HepG2 (cell line): ENCODE results near the gene EPB41L2. TPM values are rescaled to one million over a fixed set of nuclear protein-coding genes. Genes with fewer than 3 reads are reported as not detected.
A peak's percentile ranks its signal among the peaks of the same experiment; 100 is the strongest.

Source experiments
- FOXO4 ChIP-seq: sonication (generic); formaldehyde crosslinking; conservative IDR thresholded peaks from 2 replicates; pipeline ENCODE4 v1.8.1; 2023; ENCODE audit warnings: missing genetic modification reagents
- KIAA2018 ChIP-seq: sonication (generic); formaldehyde crosslinking; IDR thresholded peaks from 2 replicates; pipeline ENCODE4 v1.5.0; 2020; ENCODE audit warnings: mild to moderate bottlenecking, missing genetic modification reagents, borderline replicate concordance
- NR2F1 ChIP-seq, 2 experiments: fragments of 450-650 bp in 1 of 2; formaldehyde crosslinking in 1 of 2; IDR thresholded peaks; 2 replicates each; pipeline versions ENCODE4 v1.5.0 to v1.6.1; 2016 to 2020; ENCODE audit warnings: mild to moderate bottlenecking in 1 of 2, missing compliant biosample characterization in 1 of 2, missing genetic modification reagents in 1 of 2, moderate library complexity in 1 of 2
- PHF5A ChIP-seq: IDR thresholded peaks from one replicate; pipeline ENCODE4 v1.6.1; 2018; ENCODE audit warnings: low read depth, missing genetic modification reagents; ENCODE audit not compliant: unreplicated experiment
- SP1 ChIP-seq, 2 experiments: fragments of 450-650 bp in 1 of 2; sonication (generic) in 1 of 2; formaldehyde crosslinking in 1 of 2; IDR thresholded peaks; 2 replicates each; pipeline versions ENCODE4 v1.4.0 to v1.6.1; 2016 to 2020; ENCODE audit warnings: missing genetic modification reagents in 1 of 2
- STAT6 ChIP-seq: sonication (generic); formaldehyde crosslinking; IDR thresholded peaks from 2 replicates; pipeline ENCODE4 v1.4.0; 2020; ENCODE audit warnings: missing genetic modification reagents, mild to moderate bottlenecking, borderline replicate concordance
- ZNF609 ChIP-seq: sonication (generic); formaldehyde crosslinking; IDR thresholded peaks from 2 replicates; pipeline ENCODE4 v1.4.0; 2020; ENCODE audit warnings: mild to moderate bottlenecking, missing genetic modification reagents, borderline replicate concordance
- polyA plus RNA-seq, 8 experiments: library from polyadenylated mRNA; depleted of rRNA in 3 of 8; stranded (reverse) in 7 of 8; unstranded in 1 of 8; fragments of >200 nt; fragmentation: Illumina TruSeq in 4 of 8; extraction: Trizol in 4 of 8; gene quantifications; 2 replicates each; pipeline versions ENCODE4 v1.2.1 to v1.2.3, GENCODE V29; 2011 to 2016; ENCODE audit warnings: low read depth in 4 of 8, missing spikeins in 1 of 8, mixed read lengths in 1 of 8; ENCODE audit not compliant: insufficient read depth in 1 of 8
- total RNA-seq, 5 experiments: library from RNA; depleted of rRNA; stranded (reverse); fragments of >200 nt; fragmentation: Illumina TruSeq; extraction: Trizol; gene quantifications; 2 replicates each; pipeline ENCODE4 v1.2.3, GENCODE V29; 2016; ENCODE audit warnings: low read depth in 1 of 5

The EPB41L2 gene
- total and polyA plus RNA-seq, 2 of the 13 experiments (the other 11 are each of a cell fraction or from before 2014, with no cell fraction given), result 41.7 to 56.4 TPM

- peak; percentile 74; the same call in 1 of the 2 replicates for TF ChIP-seq ZNF609
- no peak for TF ChIP-seq SP1 (IDR thresholded peaks at IDR 0.05)
- no peak for TF ChIP-seq SP1 (CRISPR knock-in tag; IDR thresholded peaks at IDR 0.05)
- no peak for TF ChIP-seq KIAA2018 (CRISPR knock-in tag)
- TF ChIP-seq STAT6, result no peak
- TF ChIP-seq FOXO4 (CRISPR knock-in tag), result no peak
- peak; percentile 54 for TF ChIP-seq PHF5A (CRISPR knock-in tag)
- peak in 1 of 2 experiments; percentile 31; a peak in 1 of 4 replicates for TF ChIP-seq NR2F1 (CRISPR knock-in tag; IDR thresholded peaks at IDR 0.05)
Observed at GRCh38 chr6:130834482-130835251, 228.4 kb downstream of the EPB41L2 start (continued).
